ENCODE results near the gene SLC4A2. TPM values are rescaled to one million over a fixed set of nuclear protein-coding genes. Genes with fewer than 3 reads are reported as not detected.

Gene SLC4A2
- polyA plus RNA-seq, 2 of the 4 experiments (the other 2 are of a cell fraction), result 112 to 275 TPM

DNA sequence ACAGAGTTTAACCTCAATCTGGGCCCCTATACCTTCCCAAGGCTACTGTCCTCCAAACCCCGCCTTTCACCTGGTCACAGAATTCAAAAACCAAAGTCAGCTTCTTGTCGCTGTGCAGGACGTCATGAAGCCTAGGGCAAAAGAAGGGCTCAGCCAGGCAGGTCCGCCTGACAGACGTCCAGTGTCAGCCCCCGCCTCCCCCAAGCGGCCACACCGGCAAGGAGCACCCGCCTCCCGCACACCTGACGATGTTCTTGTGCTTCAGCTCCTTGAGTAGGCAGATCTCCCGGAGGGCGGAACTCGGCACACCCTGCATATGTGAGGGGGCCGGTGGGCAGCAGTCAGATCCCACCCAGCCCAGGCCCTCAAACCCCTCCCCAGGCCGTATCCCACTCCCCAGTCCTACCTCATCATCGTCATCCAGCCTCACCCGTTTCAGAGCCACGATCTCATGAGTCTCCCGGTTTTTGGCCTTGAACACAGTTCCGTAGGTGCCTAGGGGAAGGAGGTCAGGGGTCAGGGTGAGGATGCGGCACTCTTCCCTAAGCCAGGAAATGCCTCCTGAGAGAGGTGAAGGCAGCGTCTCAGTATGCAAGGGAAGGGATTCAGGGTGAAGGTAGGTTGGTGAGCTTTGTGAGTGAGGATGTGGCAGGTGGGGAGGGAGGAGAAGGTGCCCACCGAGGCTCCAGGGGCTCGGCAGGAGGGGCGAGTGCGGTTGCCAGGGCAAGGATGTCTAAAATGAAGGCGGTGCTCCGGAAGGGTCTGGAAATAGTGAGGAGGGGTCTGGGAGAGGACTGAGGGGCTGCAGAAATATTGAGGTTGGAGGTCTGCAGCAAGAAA lies 2.5 kb upstream of the SLC4A2 start:
- FAIRE-seq (no peak), ATAC-seq (no peak), DNase-seq (ENCODE audit: low read depth in 1 of 2, low spot score in 1 of 2) (no peak)
- POLR2A ChIA-PET, result interaction anchor here (1.0 kb wide), 1 partner anchor 18 kb away, joined by 3 read pairs; no protein-coding TSS in a partner anchor
- H3K9me3 ChIP-seq, result no peaks in the 10 kb centered on the region
- TF ChIP-seq RAD21 (conservative IDR thresholded peaks at IDR 0.05 in 1 of 2, IDR thresholded peaks at IDR 0.05 in 1 of 2) (no peak), EP300 (IDR thresholded peaks at IDR 0.05) (no peak), EHF (CRISPR knock-in tag; IDR thresholded peaks at IDR 0.05) (no peak), RFX5 (IDR thresholded peaks at IDR 0.05) (no peak), SREBF2 (IDR thresholded peaks at IDR 0.05) (no peak), HOXA7 (CRISPR knock-in tag; IDR thresholded peaks at IDR 0.05) (no peak), SMC3 (IDR thresholded peaks at IDR 0.05) (no peak), POLR2AphosphoS2 (conservative IDR thresholded peaks at IDR 0.05; ENCODE audit: low read length) (no peak), HOXB13 (CRISPR knock-in tag; IDR thresholded peaks at IDR 0.05; ENCODE audit: low read depth) (no peak), NR3C1 (IDR thresholded peaks at IDR 0.05) (no peak)
- peak overlapping the region; percentile 75 to 99 for H3K27ac ChIP-seq
- H3K4me2 ChIP-seq, result peak overlapping the region; percentile 88
- H3K4me3 ChIP-seq, result peak overlapping the region; percentile 61
- 78% methylated on average over 25 of the region's 29 CpGs for WGBS (ENCODE audit: missing lambda C conversion rate)
- peaks cover 22% of the 10 kb centered on the region for H3K4me1 ChIP-seq
- CTCF ChIA-PET, result interaction anchor here (0.6 to 1.7 kb wide), 4 partner anchors 11 to 54 kb away, joined by 3 to 5 read pairs (median 3); partner anchors contain the start of gene ABCB8

DNA sequence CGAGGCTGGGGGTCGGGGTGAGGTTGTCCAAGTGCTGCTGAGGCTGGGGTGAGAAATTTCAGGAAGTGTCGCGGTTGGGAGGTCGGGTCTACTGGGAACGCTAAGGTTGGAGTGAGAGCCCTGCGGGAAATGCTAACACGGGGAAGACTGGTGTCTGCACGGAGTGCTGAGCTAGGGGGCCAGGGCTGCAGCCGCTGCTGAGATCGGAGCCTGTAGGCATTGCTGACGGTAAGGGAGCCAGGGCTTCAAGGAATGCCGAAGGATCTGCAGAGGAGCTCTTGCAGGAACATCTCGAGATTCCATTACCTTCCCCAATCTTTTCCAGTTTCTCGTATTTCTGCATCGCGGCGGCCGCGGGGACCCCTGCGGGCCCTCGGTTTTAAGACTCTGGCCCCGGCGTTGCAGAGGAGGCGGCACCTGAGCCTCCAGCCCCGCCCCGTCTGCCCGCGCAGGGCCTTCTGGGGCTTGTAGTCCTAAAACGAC lies 1.8 kb upstream of the SLC4A2 start, which contains the start of gene CDK5:
CDK5 (minus strand) TSS at position 392 of the 483 bp plus-strand sequence; CDS start at position 343, 49 bp downstream.
- peak in 1 of 2 experiments; percentile 4; a peak in 3 of 6 replicates for ATAC-seq
- Histone ChIP-seq H3K9me3 (no peaks in the 10 kb centered on the region), H3K4me2 (peak within 1 kb of the TSS; percentile 92), H3K4me3 (peak within 1 kb of the TSS; percentile 86), H3K4me1 (peaks cover 24% of the 10 kb centered on the region), H3K27ac (peak within 1 kb of the TSS; percentile 99)
- WGBS (ENCODE audit: missing lambda C conversion rate), result 1% methylated on average over 30 of the region's 30 CpGs
- TF ChIP-seq POLR2A (IDR thresholded peaks at IDR 0.05; ENCODE audit: low read length) (0 out of 2 replicates have a peak, but pooled peaks have one; percentile 22), POLR2AphosphoS2 (conservative IDR thresholded peaks at IDR 0.05; ENCODE audit: low read length) (no peak)
- ChIA-PET POLR2A (interaction anchor here (1.0 to 1.4 kb wide), 3 partner anchors 18 to 29 kb away, joined by 3 to 4 read pairs (median 4); partner anchors contain the start of genes ABCB8 and FASTK), CTCF (interaction anchor here (1.0 to 4.0 kb wide), 3 partner anchors 11 to 53 kb away, joined by 3 to 14 read pairs (median 5); partner anchors contain the start of gene ABCB8)
- DNase-seq (ENCODE audit: low read depth in 1 of 2, low spot score in 1 of 2), result peak in 1 of 2 experiments; percentile 48
- FAIRE-seq, result no peak

DNA sequence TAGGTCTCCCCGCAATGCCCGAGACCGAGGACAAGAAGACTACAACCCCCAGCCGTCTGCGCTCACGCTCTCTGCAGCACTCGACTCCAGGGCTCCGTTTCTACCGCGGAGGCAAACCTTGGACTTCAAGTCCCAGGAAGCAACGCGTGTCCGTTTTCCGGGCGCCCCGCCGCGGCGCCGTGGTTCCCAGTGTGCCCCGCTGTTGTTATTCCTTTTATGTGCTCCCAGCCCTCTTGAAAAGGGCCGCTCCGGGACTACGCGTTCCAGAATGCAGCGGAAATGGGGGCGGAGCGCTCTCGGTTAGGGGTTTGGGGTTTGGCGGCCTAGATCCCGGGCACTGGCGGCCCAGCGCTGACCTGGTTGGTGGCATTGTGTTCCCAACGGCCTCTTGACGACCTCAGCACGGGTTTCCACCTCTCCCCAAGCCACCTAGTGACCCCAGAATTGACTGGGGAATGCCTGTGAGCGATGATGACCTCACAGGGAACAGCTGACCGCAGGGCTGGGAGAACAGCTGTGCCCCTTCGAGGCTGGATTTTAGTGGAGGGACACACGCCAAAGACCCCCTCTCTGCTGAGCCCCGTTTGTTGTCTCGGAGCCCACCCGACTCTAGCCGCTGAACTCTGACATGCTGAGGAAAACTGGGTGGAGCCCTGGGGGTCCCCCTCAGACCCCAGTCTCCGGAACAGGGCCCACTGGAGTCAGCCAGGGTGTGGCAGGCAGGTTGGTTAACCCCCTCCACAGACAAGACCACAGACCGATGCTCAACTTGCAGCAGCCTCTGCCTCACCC lies 1.2 kb upstream of the SLC4A2 start:
- ATAC-seq (peak; percentile 54 to 82), FAIRE-seq (no peak), DNase-seq (ENCODE audit: low read depth in 1 of 2, low spot score in 1 of 2) (peak; percentile 99 to 100)
- peak overlapping the region; percentile 86 for H3K4me3 ChIP-seq
- POLR2A ChIA-PET, result interaction anchor here (1.0 to 1.4 kb wide), 3 partner anchors 19 to 30 kb away, joined by 3 to 4 read pairs (median 4); partner anchors contain the start of genes ABCB8 and FASTK
- peak overlapping the region; percentile 99 for H3K27ac ChIP-seq
- H3K4me1 ChIP-seq, result peaks cover 24% of the 10 kb centered on the region
- WGBS (ENCODE audit: missing lambda C conversion rate), result under 1% methylated on average over 35 of the region's 46 CpGs
- H3K4me2 ChIP-seq, result peak overlapping the region; percentile 92
- H3K9me3 ChIP-seq, result no peaks in the 10 kb centered on the region
- CTCF ChIA-PET, result interaction anchor here (0.6 to 4.0 kb wide), 9 partner anchors 13 to 691 kb away, joined by 3 to 14 read pairs (median 5); partner anchors contain the start of gene ABCB8
- TF ChIP-seq RNF2 (IDR thresholded peaks at IDR 0.05; ENCODE audit: borderline replicate concordance, low read depth) (no peak), HOXB5 (CRISPR knock-in tag; IDR thresholded peaks at IDR 0.05) (0 out of 2 replicates have a peak, but pooled peaks have one; percentile 30), POLR2A (IDR thresholded peaks at IDR 0.05; ENCODE audit: low read length) (peak; percentile 75), JUN (IDR thresholded peaks at IDR 0.05) (peak; percentile 53 to 64; a peak in 4 of 5 replicates), NPAS2 (CRISPR knock-in tag; IDR thresholded peaks at IDR 0.05; ENCODE audit: borderline replicate concordance) (no peak), ESRRA (IDR thresholded peaks at IDR 0.05; ENCODE audit: borderline replicate concordance, low read length) (no peak), CBX2 (IDR thresholded peaks at IDR 0.05; ENCODE audit: borderline replicate concordance, low read depth) (no peak), TP53 (CRISPR knock-in tag; IDR thresholded peaks at IDR 0.05) (no peak), NR3C1 (IDR thresholded peaks at IDR 0.05) (no peak), HDAC2 (IDR thresholded peaks at IDR 0.05) (no peak), ZSCAN20 (CRISPR knock-in tag; IDR thresholded peaks at IDR 0.05) (no peak), TFCP2L1 (CRISPR knock-in tag; IDR thresholded peaks at IDR 0.05) (no peak), PHF8 (IDR thresholded peaks at IDR 0.05; ENCODE audit: borderline replicate concordance, low read depth) (peak; percentile 58), FOSL2 (IDR thresholded peaks at IDR 0.05) (no peak), FOSL2 (CRISPR knock-in tag; IDR thresholded peaks at IDR 0.05) (peak; percentile 30; the same call in 1 of the 2 replicates)
- TF ChIP-seq, protein P1, sequence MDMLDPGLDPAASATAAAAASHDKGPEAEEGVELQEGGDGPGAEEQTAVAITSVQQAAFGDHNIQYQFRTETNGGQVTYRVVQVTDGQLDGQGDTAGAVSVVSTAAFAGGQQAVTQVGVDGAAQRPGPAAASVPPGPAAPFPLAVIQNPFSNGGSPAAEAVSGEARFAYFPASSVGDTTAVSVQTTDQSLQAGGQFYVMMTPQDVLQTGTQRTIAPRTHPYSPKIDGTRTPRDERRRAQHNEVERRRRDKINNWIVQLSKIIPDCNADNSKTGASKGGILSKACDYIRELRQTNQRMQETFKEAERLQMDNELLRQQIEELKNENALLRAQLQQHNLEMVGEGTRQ (IDR thresholded peaks at IDR 0.05), result peak; percentile 47
- TF ChIP-seq, protein P2, sequence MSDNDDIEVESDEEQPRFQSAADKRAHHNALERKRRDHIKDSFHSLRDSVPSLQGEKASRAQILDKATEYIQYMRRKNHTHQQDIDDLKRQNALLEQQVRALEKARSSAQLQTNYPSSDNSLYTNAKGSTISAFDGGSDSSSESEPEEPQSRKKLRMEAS (IDR thresholded peaks at IDR 0.05), result peak; percentile 53
- TF ChIP-seq, protein P3, sequence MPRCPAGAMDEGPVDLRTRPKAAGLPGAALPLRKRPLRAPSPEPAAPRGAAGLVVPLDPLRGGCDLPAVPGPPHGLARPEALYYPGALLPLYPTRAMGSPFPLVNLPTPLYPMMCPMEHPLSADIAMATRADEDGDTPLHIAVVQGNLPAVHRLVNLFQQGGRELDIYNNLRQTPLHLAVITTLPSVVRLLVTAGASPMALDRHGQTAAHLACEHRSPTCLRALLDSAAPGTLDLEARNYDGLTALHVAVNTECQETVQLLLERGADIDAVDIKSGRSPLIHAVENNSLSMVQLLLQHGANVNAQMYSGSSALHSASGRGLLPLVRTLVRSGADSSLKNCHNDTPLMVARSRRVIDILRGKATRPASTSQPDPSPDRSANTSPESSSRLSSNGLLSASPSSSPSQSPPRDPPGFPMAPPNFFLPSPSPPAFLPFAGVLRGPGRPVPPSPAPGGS (IDR thresholded peaks at IDR 0.05), result 0 out of 3 replicates have a peak, but pooled peaks have one; percentile 12
- TF ChIP-seq, protein P4, sequence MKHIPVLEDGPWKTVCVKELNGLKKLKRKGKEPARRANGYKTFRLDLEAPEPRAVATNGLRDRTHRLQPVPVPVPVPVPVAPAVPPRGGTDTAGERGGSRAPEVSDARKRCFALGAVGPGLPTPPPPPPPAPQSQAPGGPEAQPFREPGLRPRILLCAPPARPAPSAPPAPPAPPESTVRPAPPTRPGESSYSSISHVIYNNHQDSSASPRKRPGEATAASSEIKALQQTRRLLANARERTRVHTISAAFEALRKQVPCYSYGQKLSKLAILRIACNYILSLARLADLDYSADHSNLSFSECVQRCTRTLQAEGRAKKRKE (CRISPR knock-in tag; IDR thresholded peaks at IDR 0.05; ENCODE audit: low read depth), result no peak
